K562 (cell line): Measurements from ENCODE around the gene PPIP5K2. TPM values are rescaled to one million over a fixed set of nuclear protein-coding genes. Genes with fewer than 3 reads are reported as not detected.

ENCODE experiments used
- ATAC-seq: fragments of 200-7000 bp; cut with Tn5 transposase; 3 replicates; pipeline ENCODE4 v1.9.1; 2020; ENCODE audit warnings: moderate library complexity
- BruUV-seq: library from RNA; stranded (reverse); fragments of 400-500 nt; replicated peaks from 2 replicates; lab custom pipeline; 2021; lab: Mats Ljungman, UMichigan
- CTCF ChIA-PET: fragments of 300-600 bp; formaldehyde crosslinking; extraction: SDS; loops from one replicate; lab custom pipeline; 2021; ENCODE audit warnings: low intra/inter-chr PET ratio; lab: Yijun Ruan, JAX
- POLR2A ChIA-PET: fragments of 300-600, 350-650 bp; sonication (Branson Sonifier 250); formaldehyde crosslinking; extraction: SDS; loops from one replicate; lab custom pipeline; 2021; ENCODE audit warnings: antibody characterized with exemption, inconsistent platforms; lab: Yijun Ruan, JAX
- DNase-seq, 4 experiments: peaks; one replicate each; pipeline versions ENCODE4 v3.0.0 to v3.0.0-alpha.2; 2011 to 2018; ENCODE audit warnings: low spot score in 3 of 4, mixed read lengths in 3 of 4; ENCODE audit errors: extremely low read depth in 1 of 4
- FAIRE-seq: peaks from 2 replicates; lab custom pipeline; 2011; peaks lifted over from hg19 to GRCh38; lab: Jason Lieb, UNC
- H2AFZ ChIP-seq: 2 replicates; pipeline ENCODE4 v1.6.0; 2011; ENCODE audit warnings: low read depth, low read length, control low read depth, inconsistent platforms
- H3K27ac ChIP-seq: fragments of 200-600 bp; 3 replicates; pipeline ENCODE4 v1.8.0; 2011; ENCODE audit warnings: low read depth, mild to moderate bottlenecking, control low read depth, inconsistent platforms, low read length, moderate library complexity, mixed read lengths; ENCODE audit errors: extremely low read depth
- H3K27me3 ChIP-seq, 2 experiments: fragments of 300-600 bp in 1 of 2; 2 replicates in 1 of 2; 3 replicates in 1 of 2; pipeline versions ENCODE4 v1.6.0 to v1.8.0; 2011; ENCODE audit warnings: inconsistent platforms in 2 of 2, low read length in 2 of 2, mild to moderate bottlenecking in 1 of 2, mixed read lengths in 1 of 2, moderate library complexity in 1 of 2; ENCODE audit not compliant: control insufficient read depth in 2 of 2, insufficient read depth in 2 of 2
- H3K36me3 ChIP-seq: fragments of 300-600 bp; 3 replicates; pipeline ENCODE4 v1.8.0; 2011; ENCODE audit warnings: mild to moderate bottlenecking, low read length, inconsistent platforms; ENCODE audit not compliant: control insufficient read depth, insufficient read depth
- H3K4me1 ChIP-seq, 2 experiments: fragments of 200-600 bp in 1 of 2; replicated peaks in 1 of 2; 2 replicates in 1 of 2; 3 replicates in 1 of 2; pipeline versions ENCODE4 v1.5.1 to v1.8.0; 2011; ENCODE audit warnings: inconsistent platforms in 2 of 2, low read length in 2 of 2, mild to moderate bottlenecking in 1 of 2, mixed read lengths in 1 of 2, moderate library complexity in 1 of 2; ENCODE audit not compliant: control insufficient read depth in 2 of 2, insufficient read depth in 2 of 2
- H3K4me2 ChIP-seq: 2 replicates; pipeline ENCODE4 v1.6.1; 2011; ENCODE audit warnings: low read length, control low read depth, inconsistent platforms, mixed read lengths; ENCODE audit not compliant: insufficient read depth
- H3K4me3 ChIP-seq: fragments of 200-600 bp; sonication (generic), shearing (Covaris generic); 2 replicates; pipeline ENCODE4 v1.5.1; 2016; ENCODE audit warnings: control low read depth, inconsistent platforms
- H3K79me2 ChIP-seq: fragments of 200-600 bp; 3 replicates; pipeline ENCODE4 v1.8.0; 2011; ENCODE audit warnings: low read length, inconsistent platforms; ENCODE audit not compliant: control insufficient read depth, insufficient read depth
- H3K9ac ChIP-seq, 2 experiments: 2 replicates each; pipeline versions ENCODE4 v1.6.0 to v1.6.1; 2011; ENCODE audit warnings: low read depth in 2 of 2, low read length in 2 of 2, control low read depth in 1 of 2, inconsistent platforms in 1 of 2, mild to moderate bottlenecking in 1 of 2, mixed read lengths in 1 of 2; ENCODE audit not compliant: insufficient read depth in 1 of 2
- H3K9me1 ChIP-seq: one replicate; pipeline ENCODE4 v1.6.0; 2011; ENCODE audit warnings: inconsistent platforms, mild to moderate bottlenecking, low read length, moderate library complexity; ENCODE audit not compliant: control insufficient read depth, insufficient read depth
- H3K9me3 ChIP-seq: replicated peaks from 2 replicates; pipeline ENCODE4 v1.5.1; 2011; ENCODE audit warnings: low read depth, low read length, inconsistent platforms; ENCODE audit not compliant: control insufficient read depth, insufficient read depth
- H4K20me1 ChIP-seq: replicated peaks from 2 replicates; pipeline ENCODE4 v1.6.1; 2011; ENCODE audit warnings: low read length, inconsistent platforms, mixed read lengths; ENCODE audit not compliant: control insufficient read depth, insufficient read depth
- BRF2 ChIP-seq: IDR thresholded peaks from 3 replicates; pipeline ENCODE4 v1.6.1; 2011; ENCODE audit warnings: borderline replicate concordance, mild to moderate bottlenecking; ENCODE audit not compliant: insufficient read length, insufficient read depth
- ELF4 ChIP-seq: fragments of 450-650 bp; formaldehyde crosslinking; IDR thresholded peaks from 2 replicates; pipeline ENCODE4 v1.4.0; 2022; ENCODE audit warnings: missing genetic modification characterization
- EP300 ChIP-seq: IDR thresholded peaks from 2 replicates; pipeline ENCODE4 v1.6.1; 2012; ENCODE audit warnings: low read length, improper control_type of control experiment
- HBP1 ChIP-seq: fragments of 450-650 bp; formaldehyde crosslinking; IDR thresholded peaks from 2 replicates; pipeline ENCODE4 v1.4.0; 2022; ENCODE audit warnings: missing genetic modification characterization
- NFE2 ChIP-seq: IDR thresholded peaks from 2 replicates; pipeline ENCODE4 v1.6.1; 2014; ENCODE audit warnings: antibody characterized with exemption, low read depth
- NR2C1 ChIP-seq, 2 experiments: fragments of 450-650 bp; IDR thresholded peaks; 2 replicates each; pipeline ENCODE4 v1.6.1; 2017; ENCODE audit warnings: mild to moderate bottlenecking in 2 of 2, antibody characterized with exemption in 1 of 2, inconsistent platforms in 1 of 2, missing compliant biosample characterization in 1 of 2, missing genetic modification characterization in 1 of 2
- POLR2AphosphoS2 ChIP-seq: IDR thresholded peaks from 2 replicates; pipeline ENCODE4 v1.6.1; 2012; ENCODE audit warnings: low read length, improper control_type of control experiment
- POLR2AphosphoS5 ChIP-seq: IDR thresholded peaks from 2 replicates; pipeline ENCODE4 v1.6.1; 2011; ENCODE audit warnings: mild to moderate bottlenecking, low read depth, low read length, moderate library complexity; ENCODE audit not compliant: control insufficient read depth, insufficient read depth
- TRIM24 ChIP-seq, 2 experiments: fragments of 450-650 bp; IDR thresholded peaks; 2 replicates each; pipeline ENCODE4 v1.6.1; 2016
- ZFP36 ChIP-seq: fragments of 150-350 bp; IDR thresholded peaks from 2 replicates; pipeline ENCODE4 v1.6.1; 2018; ENCODE audit warnings: low read length, low read depth; ENCODE audit not compliant: partially characterized antibody
- ZNF121 ChIP-seq: sonication (generic); formaldehyde crosslinking; conservative IDR thresholded peaks from 2 replicates; pipeline ENCODE4 v1.8.0; 2022; ENCODE audit warnings: missing genetic modification reagents
- WGBS: fragments of 100-300 bp; shearing (Covaris generic); methylation state at CpG from one replicate; pipeline ENCODE4 v1.1.6; 2016; ENCODE audit warnings: low coverage, mixed read lengths; ENCODE audit not compliant: insufficient coverage; ENCODE audit errors: missing lambda C conversion rate; 5-methylcytosine and 5-hydroxymethylcytosine counted together
- in situ Hi-C: fragments of 300-500 bp; cut with MboI; formaldehyde crosslinking; loops from 4 replicates; pipeline ENCODE4 v1.15.0; 2018; ENCODE audit warnings: inconsistent platforms, mixed read lengths
- intact Hi-C: fragments of 100-400 bp; cut with micrococcal nuclease; formaldehyde crosslinking; loops from 2 replicates; pipeline ENCODE4 v1.14.2; 2022
- polyA plus RNA-seq, 8 experiments: library from polyadenylated mRNA; depleted of rRNA in 4 of 8; stranded (reverse) in 5 of 8; unstranded in 3 of 8; fragments of >200 nt; fragmentation: Nextera tagmentation in 2 of 8; fragmentation: Illumina TruSeq in 1 of 8; extraction: Ambion mirVana in 2 of 8; extraction: Trizol in 1 of 8; gene quantifications; 2 replicates each; pipeline versions ENCODE4 v1.2.1 to v1.2.3, GENCODE V29; 2011 to 2014; ENCODE audit warnings: inconsistent platforms in 1 of 8, missing spikeins in 1 of 8
- total RNA-seq, 7 experiments: library from RNA; depleted of rRNA in 6 of 7; stranded (reverse); fragments of >200 nt in 6 of 7; fragmentation: Illumina TruSeq in 2 of 7; extraction: Trizol in 2 of 7; gene quantifications; 2 replicates each; pipeline versions ENCODE4 v1.2.1 to v1.2.3, GENCODE V29; 2011 to 2021; ENCODE audit warnings: low replicate concordance in 1 of 7
- TF ChIP-seq, protein P1 (sequence below): fragments of 250-450 bp; sonication (Bioruptor Pico); IDR thresholded peaks from 2 replicates; pipeline ENCODE4 v1.5.0; 2021

Gene PPIP5K2
- total and polyA plus RNA-seq, 9 of the 15 experiments (the other 6 are each of a cell fraction or from before 2014, with no cell fraction given), result 39.4 to 150 (median 99.1) TPM

- intact Hi-C loops (no loop called here), in situ Hi-C loops (no loop called here)
- Histone ChIP-seq H3K9me3 (no peaks in the 10 kb centered on the region), H3K4me2 (no peak overlapping the region), H3K4me3 (no peak overlapping the region), H3K27ac (peak overlapping the region; percentile 49; the same call in 1 of the 3 replicates), H3K27me3 (no peaks in the 10 kb centered on the region), H2AFZ (peak overlapping the region; percentile 69), H3K9me1 (no peaks in the 10 kb centered on the region), H3K4me1 (peaks cover 0 to 10% of the 10 kb centered on the region in 2 experiments; a peak in 3 of 5 replicates), H3K79me2 (peaks cover 10% of the 10 kb centered on the region; the same call in 1 of the 3 replicates), H3K9ac (no peak overlapping the region), H4K20me1 (no peaks in the 10 kb centered on the region), H3K36me3 (no peaks in the 10 kb centered on the region)
- DNase-seq, result no peak
- CTCF ChIA-PET, result no interaction called here
- peak; percentile 26 for FAIRE-seq
- WGBS, result 9% methylated on average over 1 of the region's 1 CpG
- TF ChIP-seq NFE2 (peak; percentile 51), NR2C1 (IDR thresholded peaks at IDR 0.05) (no peak), NR2C1 (tag; IDR thresholded peaks at IDR 0.05) (no peak), BRF2 (no peak)
- ATAC-seq, result peak; percentile 60
- BruUV-seq, result no TSS peak
- POLR2A ChIA-PET, result interaction anchor here (1.2 to 1.7 kb wide), 2 partner anchors 11 to 15 kb away, joined by 5 to 9 read pairs; partner anchors contain the start of genes GIN1 and PPIP5K2
These were observed 10.8 kb upstream of the PPIP5K2 start for GRCh38 chr5:103109277-103109676.

GRCh38 chr5:103110403-103110802 is 9.7 kb upstream of the PPIP5K2 start:
- Histone ChIP-seq H2AFZ (no peak overlapping the region), H3K4me3 (no peak overlapping the region), H3K36me3 (no peaks in the 10 kb centered on the region), H3K4me2 (no peak overlapping the region), H3K27me3 (no peaks in the 10 kb centered on the region), H3K79me2 (peaks cover 20% of the 10 kb centered on the region), H3K9ac (no peak overlapping the region), H3K4me1 (peaks cover 0 to 17% of the 10 kb centered on the region in 2 experiments; a peak in 3 of 5 replicates), H3K9me3 (no peaks in the 10 kb centered on the region), H3K9me1 (no peaks in the 10 kb centered on the region), H3K27ac (no peak overlapping the region), H4K20me1 (no peaks in the 10 kb centered on the region)
- WGBS, result 74% methylated on average over 2 of the region's 2 CpGs
- no peak for DNase-seq
- in situ Hi-C loops, result no loop called here
- ChIA-PET POLR2A (interaction anchor here (2.1 kb wide), 1 partner anchor 10 kb away, joined by 5 read pairs; the partner anchor contains the start of genes GIN1 and PPIP5K2), CTCF (no interaction called here)
- intact Hi-C loops, result no loop called here
- no peak for FAIRE-seq
- BruUV-seq, result no TSS peak
- ATAC-seq, result no peak
- 0 out of 4 replicates have a peak, but pooled peaks of 1 of the 2 experiments have one; percentile 19 for TF ChIP-seq TRIM24 (IDR thresholded peaks at IDR 0.05)
- TF ChIP-seq, protein P1, sequence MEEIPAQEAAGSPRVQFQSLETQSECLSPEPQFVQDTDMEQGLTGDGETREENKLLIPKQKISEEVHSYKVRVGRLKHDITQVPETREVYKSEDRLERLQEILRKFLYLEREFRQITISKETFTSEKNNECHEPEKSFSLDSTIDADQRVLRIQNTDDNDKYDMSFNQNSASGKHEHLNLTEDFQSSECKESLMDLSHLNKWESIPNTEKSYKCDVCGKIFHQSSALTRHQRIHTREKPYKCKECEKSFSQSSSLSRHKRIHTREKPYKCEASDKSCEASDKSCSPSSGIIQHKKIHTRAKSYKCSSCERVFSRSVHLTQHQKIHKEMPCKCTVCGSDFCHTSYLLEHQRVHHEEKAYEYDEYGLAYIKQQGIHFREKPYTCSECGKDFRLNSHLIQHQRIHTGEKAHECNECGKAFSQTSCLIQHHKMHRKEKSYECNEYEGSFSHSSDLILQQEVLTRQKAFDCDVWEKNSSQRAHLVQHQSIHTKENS (CRISPR knock-in tag), result no peak
- no peak for TF ChIP-seq POLR2AphosphoS2
- TF ChIP-seq POLR2AphosphoS5, result no peak
- TF ChIP-seq ZNF121 (CRISPR knock-in tag), result no peak
- TF ChIP-seq ZFP36, result peak; percentile 24
- TF ChIP-seq HBP1 (CRISPR knock-in tag), result no peak
- TF ChIP-seq EP300, result no peak
- no peak for TF ChIP-seq ELF4 (CRISPR knock-in tag)
